HG02840 (cell line): ENCODE results near the gene ALX1.

Experiments
- ATAC-seq: cut with Tn5 transposase; IDR thresholded peaks from one replicate; pipeline ENCODE4 v1.9.1; 2021; ENCODE audit warnings: mild to moderate bottlenecking, moderate library complexity, moderate number of reproducible peaks; ENCODE audit not compliant: unreplicated experiment, low FRiP score

The ALX1 gene

DNA sequence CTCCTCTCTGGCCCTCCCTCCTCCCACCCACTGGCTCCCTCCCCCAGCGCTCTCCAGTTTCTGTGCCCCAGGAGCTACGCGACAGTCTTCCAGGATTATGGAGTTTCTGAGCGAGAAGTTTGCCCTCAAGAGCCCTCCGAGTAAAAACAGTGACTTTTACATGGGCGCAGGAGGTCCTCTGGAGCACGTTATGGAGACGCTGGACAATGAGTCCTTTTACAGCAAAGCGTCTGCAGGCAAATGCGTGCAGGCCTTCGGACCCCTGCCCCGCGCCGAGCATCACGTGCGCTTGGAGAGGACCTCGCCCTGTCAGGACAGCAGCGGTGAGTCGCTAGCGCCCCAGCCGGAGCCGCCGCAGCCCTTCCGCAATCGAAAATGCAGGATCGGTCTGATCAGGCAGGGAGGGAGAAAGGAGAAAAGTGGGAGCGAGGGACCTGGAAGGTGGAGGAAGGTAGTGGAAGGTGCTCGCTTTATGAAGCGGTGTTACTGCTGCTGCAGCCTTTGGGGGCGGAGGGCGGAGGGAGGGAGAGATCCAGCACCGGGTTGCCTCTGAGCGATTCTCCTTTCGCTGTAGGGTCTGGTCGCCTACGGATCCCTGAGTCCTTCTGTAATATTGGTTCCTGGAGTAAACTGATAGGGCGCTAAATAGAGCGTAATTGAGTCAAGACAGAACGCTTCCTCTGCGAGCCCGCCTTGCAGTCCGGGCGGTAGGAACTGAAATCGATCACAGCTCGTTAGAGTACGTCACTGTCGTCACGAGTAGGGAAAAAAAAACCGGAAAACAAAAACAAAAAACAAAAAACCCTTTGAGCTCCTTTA lies at the start of gene ALX1:
Gene ALX1, plus strand, starts transcription at position 56 of the 819 bp plus-strand sequence. Its CDS starts 42 bp downstream, at position 98.
- peak; percentile 51 for ATAC-seq

DNA sequence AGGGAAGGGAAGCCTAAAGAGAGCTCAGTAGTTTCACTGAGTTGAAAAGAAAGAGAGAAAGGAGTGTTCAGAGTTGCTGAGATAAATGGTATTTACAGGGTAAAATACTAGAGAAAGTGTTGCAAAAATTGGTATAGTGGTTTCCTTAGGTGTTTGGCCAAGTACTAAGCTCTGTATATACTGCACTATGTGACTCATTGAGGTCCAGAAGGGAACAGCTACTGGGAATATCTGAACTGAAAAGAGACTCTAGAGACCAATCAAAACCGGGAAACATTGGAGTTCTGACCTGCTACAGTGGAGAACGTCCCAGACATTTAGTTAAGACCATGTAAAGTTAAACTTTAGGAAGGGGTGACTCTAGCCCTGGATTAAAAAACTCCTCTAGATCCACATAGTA lies 42.7 kb upstream of the ALX1 start:
- ATAC-seq = no peak

DNA sequence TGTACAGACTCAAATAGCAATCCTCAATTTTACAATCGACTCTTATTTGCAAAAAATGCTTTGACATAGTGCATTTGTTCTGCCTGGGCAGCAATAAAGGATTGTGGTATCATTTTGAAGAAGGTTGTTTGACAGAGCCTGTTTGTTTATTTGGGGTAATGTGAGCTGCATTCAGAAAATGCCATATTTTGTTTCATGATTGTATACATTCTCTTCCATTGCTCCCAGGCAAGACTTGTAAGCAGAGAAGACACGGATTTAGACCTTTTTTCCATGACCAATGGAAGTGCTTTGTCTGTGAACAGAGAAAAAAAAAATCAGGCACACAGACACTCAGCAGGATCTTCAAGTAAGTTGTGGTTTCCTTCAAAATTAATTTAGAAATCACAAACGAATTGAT lies 35.5 kb upstream of the ALX1 start:
- no peak for ATAC-seq

DNA sequence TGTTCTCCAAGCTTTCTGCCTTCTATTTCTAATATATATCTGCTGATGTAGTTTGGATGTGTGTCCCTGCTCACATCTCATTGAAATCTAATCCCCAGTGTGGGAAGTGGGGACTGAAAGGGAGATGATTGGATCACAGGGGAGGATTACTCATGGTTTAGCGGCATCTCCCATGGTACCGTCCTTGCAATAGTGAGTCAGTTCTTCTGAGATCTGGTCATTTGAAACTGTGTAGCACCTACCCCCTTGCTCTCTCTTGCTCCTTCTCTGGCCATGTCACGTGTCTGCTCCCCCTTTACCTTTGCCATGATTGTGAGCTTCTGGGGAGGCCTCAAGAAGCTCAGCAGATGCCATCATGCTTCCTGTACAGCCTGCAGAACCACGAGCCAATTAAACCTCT lies 26.2 kb upstream of the ALX1 start:
- no peak for ATAC-seq

DNA sequence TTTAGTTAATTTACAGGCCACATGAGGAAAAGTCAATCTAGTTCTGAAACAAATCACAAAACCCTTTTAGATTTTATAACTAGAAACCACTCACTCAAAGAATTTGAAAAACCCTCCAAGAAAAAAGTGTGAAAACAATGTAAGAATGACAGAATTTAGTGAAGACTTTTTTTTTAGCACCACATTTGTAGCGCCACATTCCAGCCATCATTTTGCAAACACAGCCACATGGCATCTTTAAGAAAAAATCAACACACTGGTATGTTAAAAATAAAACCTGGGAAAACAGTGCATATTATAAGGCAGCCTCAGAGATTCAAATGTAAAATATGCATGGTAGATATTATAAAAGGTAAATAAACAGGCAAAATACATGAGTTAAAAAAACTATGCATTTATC lies 22.3 kb upstream of the ALX1 start:
- ATAC-seq = no peak

DNA sequence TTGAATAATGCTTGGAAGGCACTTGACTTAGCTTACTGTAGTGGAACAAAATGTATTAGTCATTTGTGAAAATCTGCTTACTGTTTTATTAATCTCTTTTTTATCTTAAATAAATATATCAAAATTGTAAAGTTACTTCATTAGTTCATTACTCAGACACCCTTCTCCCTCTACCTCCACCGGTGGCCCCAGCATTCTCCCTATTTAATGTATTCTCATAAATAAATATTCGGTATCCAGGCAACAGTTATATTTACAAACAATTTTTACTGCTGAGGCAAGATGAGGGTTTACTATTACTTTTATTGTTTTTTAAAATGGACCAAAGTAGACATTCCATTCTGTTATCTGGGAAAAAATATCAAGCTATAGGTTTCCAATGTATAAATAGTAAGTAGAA lies 19.6 kb upstream of the ALX1 start:
- ATAC-seq = no peak

DNA sequence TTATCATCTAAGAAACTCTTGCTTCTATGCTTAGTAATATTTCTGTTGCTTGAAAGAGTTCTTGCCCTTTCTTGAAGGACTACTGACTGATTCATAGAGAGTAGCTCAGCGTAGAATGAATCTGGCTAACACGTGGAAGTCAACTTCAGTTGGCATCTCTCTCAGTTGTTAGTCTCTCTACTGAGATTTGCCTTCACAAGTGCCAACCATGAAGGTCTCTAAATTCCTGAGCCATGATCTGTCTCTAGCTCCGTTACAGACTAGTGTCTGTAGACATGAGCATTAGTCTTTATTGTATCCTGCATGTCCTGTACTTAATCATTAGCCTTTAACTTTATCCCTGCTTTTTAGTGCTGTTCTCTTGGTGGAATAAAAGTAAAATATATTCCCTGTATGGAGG lies 19.1 kb upstream of the ALX1 start:
- ATAC-seq = no peak

DNA sequence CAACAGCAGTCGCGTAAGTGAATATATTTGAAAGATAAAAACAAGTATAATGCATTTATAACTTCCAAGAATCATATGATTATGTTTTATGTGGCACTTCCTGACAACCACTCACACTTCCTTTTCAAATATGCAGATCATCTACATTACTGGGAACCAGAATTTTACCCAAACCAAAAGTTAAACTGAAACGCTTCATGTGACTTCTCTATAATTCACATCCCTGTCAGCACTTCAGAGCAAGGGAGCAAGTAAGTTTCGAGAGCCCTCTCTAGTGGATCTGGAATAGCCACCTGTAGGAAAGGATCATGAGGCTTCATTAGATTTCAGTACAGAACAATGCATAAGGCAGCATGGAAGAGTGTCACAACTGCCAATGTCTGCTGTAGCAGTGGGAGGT lies 13.7 kb upstream of the ALX1 start:
- ATAC-seq = no peak

DNA sequence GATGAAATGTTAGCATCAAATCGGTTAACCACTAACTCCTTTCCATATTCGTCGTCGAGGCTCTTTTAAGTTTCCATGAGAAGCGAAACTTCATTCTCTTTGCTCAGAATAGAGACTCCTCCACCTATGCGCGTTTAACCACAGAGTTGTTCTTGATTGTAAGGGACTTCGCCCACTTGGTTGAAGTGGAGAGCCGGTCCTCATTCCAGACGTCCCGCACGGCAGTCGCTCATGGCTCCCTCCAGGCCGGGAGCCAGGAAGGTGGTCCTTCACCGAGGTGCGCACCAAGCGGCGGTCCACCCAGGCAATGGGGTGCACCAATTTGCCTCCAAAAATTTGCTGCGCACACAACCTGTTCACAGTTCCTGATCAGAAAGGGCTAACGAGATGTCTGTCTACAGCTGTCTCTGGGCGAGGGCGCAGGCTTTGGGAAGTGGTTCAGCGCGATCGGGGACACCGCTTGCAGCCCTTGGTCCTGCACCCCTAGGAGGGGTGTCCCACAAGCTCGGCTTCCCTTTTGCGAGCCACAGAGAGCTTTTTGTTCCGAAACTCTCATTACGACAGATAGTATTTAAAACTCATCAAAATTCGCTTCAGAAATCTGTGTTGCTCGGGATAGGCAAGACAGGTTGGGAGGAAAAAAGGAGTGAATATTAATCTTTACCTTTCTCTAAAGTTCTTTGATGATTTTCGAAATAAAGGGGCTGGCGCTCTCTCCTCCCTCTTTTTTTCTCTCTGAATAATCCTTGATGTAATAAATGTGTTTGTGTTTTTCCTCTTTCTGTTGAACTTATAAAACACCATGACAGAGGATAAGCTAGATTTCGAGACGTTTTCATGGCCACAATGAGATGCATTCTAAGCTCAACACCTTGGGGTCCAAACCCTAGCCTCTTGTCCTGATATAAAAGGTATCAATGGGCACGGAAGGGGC lies 6.4 kb upstream of the ALX1 start:
- no peak for ATAC-seq

DNA sequence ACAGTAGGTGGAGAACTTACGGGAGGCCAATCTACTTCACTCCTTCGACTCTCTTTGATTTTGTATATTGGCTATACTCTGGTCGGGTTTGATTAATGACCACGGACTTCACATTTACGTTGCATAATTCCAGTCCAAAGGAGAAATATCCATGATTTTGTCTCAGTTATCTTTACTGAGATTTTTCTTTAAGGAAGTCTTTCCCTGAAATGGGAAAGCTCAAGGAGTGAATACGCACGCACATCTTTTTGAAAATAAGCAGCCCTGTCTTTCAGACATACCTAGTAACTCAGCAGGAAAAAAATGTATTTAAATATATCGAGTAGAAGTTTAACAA lies 5.7 kb upstream of the ALX1 start:
- no peak for ATAC-seq

DNA sequence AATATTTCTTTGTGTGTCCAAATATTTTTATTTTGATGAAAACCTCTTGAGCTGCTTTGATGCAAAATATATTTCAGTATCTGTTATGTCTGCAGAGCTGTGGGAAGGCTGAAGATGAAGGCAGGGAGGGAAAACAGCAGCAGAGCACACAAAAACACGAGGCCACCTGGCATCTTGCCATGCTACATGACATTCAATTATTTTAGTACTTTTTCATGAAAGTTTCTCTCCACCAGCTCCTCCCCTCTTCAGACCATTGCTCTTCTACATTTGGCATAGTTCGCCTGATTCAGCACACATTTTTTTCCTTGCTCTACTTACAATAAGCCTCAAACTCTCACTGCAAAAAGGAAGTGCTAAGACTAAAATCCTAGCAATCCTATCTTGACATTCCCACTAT lies 4.6 kb upstream of the ALX1 start:
- no peak for ATAC-seq

DNA sequence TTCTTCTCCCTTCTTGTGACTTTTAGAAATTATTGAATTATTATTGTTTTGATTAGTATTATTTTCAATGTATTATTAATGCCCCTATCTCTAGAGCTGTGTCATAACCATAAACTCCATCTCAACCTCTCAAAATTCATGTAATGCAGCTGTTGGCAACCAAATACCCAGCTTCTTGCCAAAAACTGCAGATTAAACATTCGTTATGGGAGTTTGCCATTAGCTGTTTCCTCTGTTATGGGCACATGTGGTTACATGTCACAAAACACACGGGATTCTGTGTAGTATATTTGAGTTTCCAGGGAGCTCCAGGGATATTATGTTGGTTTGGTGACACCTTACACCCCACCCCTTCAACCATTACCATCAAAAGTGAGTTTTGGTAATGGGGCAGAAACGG lies 2.8 kb upstream of the ALX1 start:
- no peak for ATAC-seq

DNA sequence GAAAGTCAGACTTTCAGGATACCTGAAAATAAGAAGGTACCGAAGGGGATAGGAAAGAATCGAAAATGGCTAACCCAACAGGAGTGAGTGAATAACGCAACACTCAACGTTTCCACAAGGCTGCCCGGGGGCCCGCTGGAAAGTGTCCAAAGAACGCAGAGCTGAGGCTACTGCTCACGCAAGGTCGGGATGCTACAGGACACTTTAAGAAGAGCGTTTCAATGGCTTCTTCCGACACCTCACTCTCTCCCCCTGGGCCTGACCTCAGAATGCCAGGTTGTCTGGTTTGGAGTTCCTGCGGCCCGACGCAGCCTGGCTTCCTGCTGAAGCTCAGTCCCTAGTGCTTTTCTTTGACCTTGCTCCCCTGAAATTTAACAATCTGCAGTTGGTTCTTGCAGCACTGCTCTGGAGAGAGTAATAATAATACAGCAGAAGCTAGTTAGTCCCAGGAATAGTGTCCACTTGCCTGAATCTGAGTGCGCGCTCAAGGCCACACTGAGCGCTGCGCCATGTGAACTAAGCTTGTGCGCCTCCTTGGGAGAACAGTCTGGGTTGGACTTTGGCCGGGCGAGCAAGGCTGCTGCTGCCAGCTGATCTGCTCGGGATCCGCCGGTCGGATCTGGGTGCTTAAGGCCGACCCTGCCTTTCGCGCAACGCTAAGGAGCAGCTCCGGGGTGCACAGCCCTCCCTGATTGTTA lies 2.0 kb upstream of the ALX1 start:
- ATAC-seq = no peak

DNA sequence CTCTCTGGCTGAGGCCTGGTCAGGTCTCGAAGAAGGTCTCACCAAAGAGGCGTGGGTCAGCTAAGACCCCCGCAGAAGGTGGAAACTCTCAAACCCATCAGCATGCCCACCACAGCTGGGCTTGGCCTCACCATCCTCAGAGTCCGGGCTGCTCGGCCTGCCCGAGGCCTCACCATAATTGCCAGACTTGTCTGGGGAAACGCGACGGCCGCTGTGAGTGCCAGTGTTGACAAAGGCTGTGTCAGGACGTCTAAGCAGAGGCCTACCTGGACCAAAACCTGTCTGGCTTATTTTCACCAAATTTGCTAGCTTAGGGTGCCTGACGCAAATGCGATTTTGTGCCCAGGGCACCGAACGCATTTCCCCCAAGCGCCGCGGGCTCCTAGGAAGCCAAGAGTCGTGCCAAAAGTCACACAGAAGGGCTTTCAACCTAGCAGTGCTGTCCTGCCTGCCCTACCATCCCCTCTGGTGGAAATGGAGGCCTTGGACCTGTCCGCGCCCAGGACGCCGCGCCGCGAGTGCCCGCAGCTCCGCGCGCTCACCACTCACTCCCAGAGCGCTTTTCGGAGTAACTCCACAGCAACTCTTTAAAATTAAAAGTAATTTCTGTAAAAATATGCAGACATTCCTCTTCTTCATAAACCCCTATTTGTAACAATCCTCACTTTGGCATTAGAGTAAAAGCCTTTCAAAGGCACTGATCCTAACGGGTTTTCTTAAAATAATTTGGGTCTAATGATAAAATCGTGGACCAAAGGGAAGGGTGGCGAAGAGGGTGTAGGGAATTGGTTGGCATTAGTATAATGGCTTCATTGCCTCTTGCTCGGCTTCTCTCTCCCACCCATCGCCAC lies 1.2 kb upstream of the ALX1 start:
- no peak for ATAC-seq

DNA sequence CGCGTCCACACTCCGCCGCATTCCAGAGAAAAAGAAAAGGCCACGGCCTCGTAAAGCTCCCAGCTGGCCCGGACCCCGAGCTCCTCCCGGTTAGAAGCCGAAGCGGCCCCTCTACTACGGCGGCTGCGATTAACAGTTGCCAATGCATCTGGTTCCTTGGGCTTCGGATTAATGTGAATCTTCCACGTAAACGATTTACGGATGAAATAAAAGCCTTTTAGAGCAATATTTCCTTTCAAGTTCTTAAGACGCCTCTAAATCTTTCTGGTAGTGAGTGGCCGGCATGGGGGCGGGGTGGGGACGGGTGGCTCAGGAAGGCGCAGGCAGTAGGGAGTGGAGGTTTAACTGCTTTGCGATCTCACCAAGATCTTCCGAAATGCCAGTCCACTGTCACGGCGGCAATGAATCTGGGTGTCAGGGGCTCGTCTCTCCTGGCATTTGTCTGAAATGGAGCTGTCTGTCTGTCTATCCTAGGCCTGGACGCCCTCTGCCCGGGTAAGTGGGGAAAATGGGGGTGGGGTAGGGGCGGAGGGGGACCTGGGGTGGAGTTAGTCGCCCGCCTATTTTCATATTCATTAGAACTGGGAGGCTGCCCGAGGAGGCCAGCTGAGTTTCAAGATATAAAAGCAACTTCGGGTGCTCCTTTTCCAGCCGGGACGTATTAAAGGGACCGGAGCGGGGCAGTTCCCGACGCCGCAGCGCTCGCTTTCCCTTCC lies 413 bp upstream of the ALX1 start:
- no peak for ATAC-seq

DNA sequence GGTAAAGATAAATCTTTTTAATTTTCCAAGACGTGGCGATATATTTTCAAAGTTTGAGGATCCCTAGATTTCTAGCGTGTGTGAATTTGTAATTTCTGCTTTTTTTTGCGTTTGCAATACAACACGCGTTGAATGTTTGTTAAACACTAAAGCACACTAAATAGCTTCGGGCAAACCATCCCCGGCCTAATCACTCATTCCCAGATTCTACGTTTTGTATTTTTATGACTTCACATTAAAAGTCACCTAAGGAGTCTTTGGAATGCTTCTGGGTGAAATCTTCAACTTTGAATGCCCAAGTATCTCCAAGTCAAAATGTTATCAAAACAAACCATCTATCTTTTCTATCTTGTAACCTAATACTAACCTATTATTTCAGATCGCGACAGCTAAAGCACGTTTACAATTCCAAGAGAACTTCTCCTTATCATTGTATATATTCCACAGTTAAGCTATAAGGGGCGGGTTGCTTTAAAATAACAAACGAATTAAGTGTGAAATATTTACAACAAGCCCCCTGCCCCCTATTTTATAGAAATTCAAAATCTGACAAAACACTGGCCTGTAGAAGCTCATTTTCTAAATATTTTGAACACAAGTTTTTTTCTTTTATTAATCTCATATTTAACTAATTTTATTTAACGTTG lies 1.1 kb downstream of the ALX1 start:
- ATAC-seq = no peak

DNA sequence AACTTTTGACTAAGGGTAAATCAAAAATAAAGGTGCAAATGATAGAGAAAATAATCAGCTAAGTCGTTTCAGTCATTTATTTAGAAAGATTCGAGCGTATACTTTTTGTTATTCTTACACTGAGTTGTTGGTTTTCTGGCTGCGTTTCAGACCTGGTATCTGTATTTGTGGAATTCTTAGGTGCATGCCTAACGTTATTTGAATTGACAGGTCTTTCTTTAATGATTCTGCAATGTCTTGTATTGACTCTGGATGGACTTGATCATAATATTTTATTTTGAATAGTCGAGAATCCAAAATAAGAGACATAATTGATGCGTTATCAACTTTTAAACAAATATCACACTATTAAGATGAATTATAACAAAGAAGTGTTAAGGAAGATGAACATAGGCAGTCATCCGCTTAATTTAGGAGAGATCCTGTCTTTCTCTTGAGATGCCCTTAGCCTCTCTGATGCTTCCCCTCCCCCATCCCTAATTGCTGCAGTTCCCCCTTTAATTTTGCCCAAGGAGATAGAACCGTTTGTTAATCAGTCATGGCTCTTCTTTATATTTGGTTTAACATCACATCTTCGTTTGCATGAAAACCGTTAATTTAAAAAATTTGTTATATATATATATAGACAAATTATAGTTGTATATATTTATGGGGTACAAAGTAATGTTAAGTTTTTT lies 1.8 kb downstream of the ALX1 start:
- no peak for ATAC-seq

DNA sequence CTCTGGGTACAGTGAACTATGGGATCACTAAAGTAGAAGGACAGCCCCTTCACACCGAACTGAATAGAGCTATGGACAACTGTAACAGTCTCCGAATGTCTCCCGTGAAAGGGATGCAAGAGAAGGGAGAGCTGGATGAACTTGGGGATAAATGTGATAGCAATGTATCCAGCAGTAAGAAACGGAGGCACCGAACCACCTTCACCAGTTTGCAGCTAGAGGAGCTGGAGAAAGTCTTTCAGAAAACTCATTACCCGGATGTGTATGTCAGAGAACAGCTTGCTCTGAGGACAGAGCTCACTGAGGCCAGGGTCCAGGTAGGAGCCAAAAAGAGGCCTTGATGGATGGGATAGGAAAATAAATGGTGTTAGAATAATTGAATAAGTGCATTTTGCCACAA lies 3.5 kb downstream of the ALX1 start:
- no peak for ATAC-seq

DNA sequence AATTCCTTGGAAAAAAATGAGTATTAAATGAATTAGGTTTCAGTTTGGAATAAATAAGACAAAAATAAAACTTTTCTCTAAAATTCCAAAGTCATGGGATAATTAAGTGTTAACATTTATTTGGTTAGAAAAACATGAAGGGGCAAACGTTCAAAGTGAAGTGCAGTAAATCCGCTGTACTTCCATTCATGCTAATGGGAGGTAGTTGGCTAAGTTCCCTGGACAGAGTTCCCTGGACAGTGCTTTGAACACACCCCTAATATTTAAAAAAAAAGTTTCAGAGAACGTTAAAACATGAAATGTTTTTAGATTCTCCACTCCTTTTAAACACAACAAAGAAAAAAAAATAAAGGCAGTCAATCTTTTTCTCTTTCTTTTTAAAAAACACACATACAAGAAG lies 16.3 kb downstream of the ALX1 start:
- no peak for ATAC-seq
